ENCODE measurements around the gene DTNB.

DTNB gene

GRCh38 chr2:25365241-25365640 is 308.1 kb downstream of the DTNB start:
- ChIA-PET CTCF (interaction anchor here (0.6 to 2.1 kb wide), 3 partner anchors 10 to 408 kb away, joined by 3 to 12 read pairs (median 3); no protein-coding TSS in a partner anchor), POLR2A (interaction anchor here (0.6 to 1.4 kb wide), 2 partner anchors 11 to 53 kb away, joined by 3 read pairs; no protein-coding TSS in a partner anchor)
- H3K27ac ChIP-seq (ENCODE audit: extremely low read depth, low read depth, low read length) = no peak overlapping the region
- no peaks in the 10 kb centered on the region for H3K36me3 ChIP-seq (ENCODE audit: control insufficient read depth in 2 of 2, insufficient read depth in 1 of 2, low read length in 2 of 2)
- H3K4me3 ChIP-seq (ENCODE audit: low read depth, low read length) = no peak overlapping the region
- no peaks in the 10 kb centered on the region for H3K9me3 ChIP-seq (ENCODE audit: control insufficient read depth, insufficient read depth, low read depth, low read length)
- TF ChIP-seq ZNF404 (tag by site-specific recombination; IDR thresholded peaks at IDR 0.05) = no peak
- no peak for TF ChIP-seq ZNF391 (tag by site-specific recombination; IDR thresholded peaks at IDR 0.05; ENCODE audit: borderline replicate concordance, low read depth)
- TF ChIP-seq ZNF112 (tag by site-specific recombination; IDR thresholded peaks at IDR 0.05) = no peak
- H3K4me1 ChIP-seq (ENCODE audit: control insufficient read depth, insufficient read depth, low read length) = no peaks in the 10 kb centered on the region

GRCh38 chr2:25363733-25364132 is 309.6 kb downstream of the DTNB start:
- ChIA-PET CTCF (interaction anchor here (0.6 kb wide), 1 partner anchor 13 kb away, joined by 5 read pairs; no protein-coding TSS in a partner anchor), POLR2A (no interaction called here)
- TF ChIP-seq ZNF10 (tag by site-specific recombination; IDR thresholded peaks at IDR 0.05) (no peak), ZBTB26 (tag by site-specific recombination; optimal IDR thresholded peaks at IDR 0.05) (no peak), CTCF (tag by site-specific recombination; IDR thresholded peaks at IDR 0.05) (no peak), ZNF747 (tag by site-specific recombination; IDR thresholded peaks at IDR 0.05) (no peak), SETDB1 (IDR thresholded peaks at IDR 0.05; ENCODE audit: insufficient read length, low read length) (no peak), SCRT1 (tag by site-specific recombination; IDR thresholded peaks at IDR 0.05; ENCODE audit: borderline replicate concordance) (no peak), ZNF785 (tag by site-specific recombination; IDR thresholded peaks at IDR 0.05) (no peak), ZNF660 (tag by site-specific recombination; IDR thresholded peaks at IDR 0.05) (no peak), ZNF148 (tag by site-specific recombination; IDR thresholded peaks at IDR 0.05; ENCODE audit: borderline replicate concordance) (no peak), ZNF488 (tag by site-specific recombination; IDR thresholded peaks at IDR 0.05) (no peak), ZNF202 (tag by site-specific recombination; IDR thresholded peaks at IDR 0.05; ENCODE audit: borderline replicate concordance) (no peak), ZSCAN5A (tag by site-specific recombination; IDR thresholded peaks at IDR 0.05) (no peak), ZFP41 (tag by site-specific recombination; IDR thresholded peaks at IDR 0.05; ENCODE audit: borderline replicate concordance) (no peak), ZNF132 (tag by site-specific recombination; IDR thresholded peaks at IDR 0.05; ENCODE audit: borderline replicate concordance) (no peak)
- no peaks in the 10 kb centered on the region for H3K4me1 ChIP-seq (ENCODE audit: control insufficient read depth, insufficient read depth, low read length)
- H3K27ac ChIP-seq (ENCODE audit: extremely low read depth, low read depth, low read length) = no peak overlapping the region
- no peaks in the 10 kb centered on the region for H3K9me3 ChIP-seq (ENCODE audit: control insufficient read depth, insufficient read depth, low read depth, low read length)
- no peaks in the 10 kb centered on the region for H3K36me3 ChIP-seq (ENCODE audit: control insufficient read depth in 2 of 2, insufficient read depth in 1 of 2, low read length in 2 of 2)
- H3K4me3 ChIP-seq (ENCODE audit: low read depth, low read length) = no peak overlapping the region
